HepG2 (cell line): ENCODE data around the gene BTBD17. TPM values are rescaled to one million over a fixed set of nuclear protein-coding genes. Genes with fewer than 3 reads are reported as not detected.

ENCODE experiments used
- ATAC-seq: fragments of 200-7000 bp; cut with Tn5 transposase; 3 replicates; pipeline ENCODE4 v1.9.1; 2020; ENCODE audit warnings: mild to moderate bottlenecking, moderate library complexity
- BruUV-seq: library from RNA; stranded (reverse); fragments of 400-500 nt; replicated peaks from 2 replicates; lab custom pipeline; 2021; lab: Mats Ljungman, UMichigan
- CTCF ChIA-PET: fragments of 300-600 bp; formaldehyde crosslinking; extraction: SDS; loops from one replicate; lab custom pipeline; 2021; ENCODE audit warnings: low total read pairs, inconsistent platforms, low intra/inter-chr PET ratio; lab: Yijun Ruan, JAX
- POLR2A ChIA-PET: fragments of 350-600 bp; sonication (Branson Sonifier 250); formaldehyde crosslinking; loops from one replicate; lab custom pipeline; 2020; ENCODE audit warnings: antibody characterized with exemption, inconsistent platforms; lab: Yijun Ruan, JAX
- DNase-seq: peaks from one replicate; pipeline ENCODE4 v3.0.0-alpha.2; 2015; ENCODE audit warnings: low spot score
- FAIRE-seq: peaks from 3 replicates; lab custom pipeline; 2011; peaks lifted over from hg19 to GRCh38; lab: Jason Lieb, UNC
- H2AFZ ChIP-seq: one replicate; pipeline ENCODE4 v1.6.1; 2011; ENCODE audit warnings: low read length, inconsistent platforms
- H3K27ac ChIP-seq: fragments of 300-600 bp; 3 replicates; pipeline ENCODE4 v1.8.0; 2011; ENCODE audit warnings: mixed run types, mild to moderate bottlenecking, mixed read lengths, low read length, inconsistent platforms; ENCODE audit not compliant: insufficient read depth; ENCODE audit errors: extremely low read length
- H3K27me3 ChIP-seq, 2 experiments: fragments of 200-600 bp in 1 of 2; 2 replicates in 1 of 2; 3 replicates in 1 of 2; pipeline versions ENCODE4 v1.6.0 to v1.8.0; 2011; ENCODE audit warnings: low read length in 2 of 2, mild to moderate bottlenecking in 2 of 2, moderate library complexity in 2 of 2, inconsistent platforms in 1 of 2; ENCODE audit not compliant: insufficient read depth in 2 of 2, control insufficient read depth in 1 of 2
- H3K36me3 ChIP-seq, 2 experiments: fragments of 200-600 bp in 1 of 2; replicated peaks in 1 of 2; 2 replicates in 1 of 2; 3 replicates in 1 of 2; pipeline versions ENCODE4 v1.5.1 to v1.8.0; 2011; ENCODE audit warnings: low read length in 2 of 2, inconsistent platforms in 1 of 2; ENCODE audit not compliant: insufficient read depth in 2 of 2, control insufficient read depth in 1 of 2
- H3K4me1 ChIP-seq: 2 replicates; pipeline ENCODE4 v1.5.1; 2012; ENCODE audit warnings: low read length, inconsistent platforms; ENCODE audit not compliant: insufficient read depth
- H3K4me2 ChIP-seq: 2 replicates; pipeline ENCODE4 v1.6.0; 2011; ENCODE audit warnings: low read depth, low read length, inconsistent platforms
- H3K4me3 ChIP-seq, 3 experiments: fragments of 200-600 bp in 1 of 3; sonication (generic), shearing (Covaris generic) in 1 of 3; replicated peaks in 1 of 3; 2 replicates each; pipeline ENCODE4 v1.5.1; 2011 to 2016; ENCODE audit warnings: low read length in 3 of 3, inconsistent platforms in 2 of 3, low read depth in 2 of 3, mild to moderate bottlenecking in 2 of 3, control low read depth in 1 of 3, mixed read lengths in 1 of 3; ENCODE audit not compliant: insufficient read depth in 1 of 3
- H3K79me2 ChIP-seq: one replicate; pipeline ENCODE4 v1.6.1; 2011; ENCODE audit warnings: low read length, inconsistent platforms; ENCODE audit not compliant: insufficient read depth
- H3K9ac ChIP-seq: 2 replicates; pipeline ENCODE4 v1.6.0; 2011; ENCODE audit warnings: mild to moderate bottlenecking, low read depth, low read length, inconsistent platforms; ENCODE audit not compliant: insufficient read depth
- H3K9me3 ChIP-seq: 2 replicates; pipeline ENCODE4 v1.5.1; 2012; ENCODE audit warnings: mild to moderate bottlenecking, low read length
- H4K20me1 ChIP-seq: 2 replicates; pipeline ENCODE4 v1.6.0; 2011; ENCODE audit warnings: inconsistent platforms, mild to moderate bottlenecking, low read length, moderate library complexity; ENCODE audit not compliant: insufficient read depth
- ARNTL ChIP-seq: sonication (generic); formaldehyde crosslinking; IDR thresholded peaks from 2 replicates; pipeline ENCODE4 v1.4.0; 2020; ENCODE audit warnings: mild to moderate bottlenecking, missing genetic modification reagents
- CREBL2 ChIP-seq: sonication (generic); formaldehyde crosslinking; IDR thresholded peaks from 2 replicates; pipeline ENCODE4 v1.8.1; 2023; ENCODE audit warnings: missing genetic modification reagents, mild to moderate bottlenecking, borderline replicate concordance
- ELK4 ChIP-seq: sonication (generic); formaldehyde crosslinking; IDR thresholded peaks from 2 replicates; pipeline ENCODE4 v1.9.0; 2021; ENCODE audit warnings: missing genetic modification reagents, borderline replicate concordance
- MXD3 ChIP-seq: IDR thresholded peaks from 2 replicates; pipeline ENCODE4 v1.6.1; 2016; ENCODE audit warnings: mild to moderate bottlenecking, missing biosample characterization, missing genetic modification reagents
- NPAS2 ChIP-seq: sonication (generic); formaldehyde crosslinking; IDR thresholded peaks from 2 replicates; pipeline ENCODE4 v1.8.0; 2022; ENCODE audit warnings: mild to moderate bottlenecking, missing genetic modification reagents, borderline replicate concordance
- PPARG ChIP-seq: conservative IDR thresholded peaks from 2 replicates; pipeline ENCODE4 v1.6.1; 2016; ENCODE audit warnings: missing biosample characterization, missing genetic modification reagents
- SUZ12 ChIP-seq: fragments of 150-350 bp; IDR thresholded peaks from 2 replicates; pipeline ENCODE4 v1.6.1; 2014; ENCODE audit warnings: low read depth, low read length
- ZNF224 ChIP-seq: sonication (generic); formaldehyde crosslinking; IDR thresholded peaks from 2 replicates; pipeline ENCODE4 v1.5.0; 2020; ENCODE audit warnings: mild to moderate bottlenecking, missing genetic modification reagents
- ZNF264 ChIP-seq: sonication (generic); formaldehyde crosslinking; IDR thresholded peaks from 2 replicates; pipeline ENCODE4 v1.4.0; 2020; ENCODE audit warnings: missing genetic modification reagents
- ZNF33B ChIP-seq: sonication (generic); formaldehyde crosslinking; IDR thresholded peaks from 2 replicates; pipeline ENCODE4 v1.5.1; 2020; ENCODE audit warnings: mild to moderate bottlenecking, missing genetic modification reagents
- ZNF687 ChIP-seq: sonication (generic); formaldehyde crosslinking; IDR thresholded peaks from 2 replicates; pipeline ENCODE4 v1.5.1; 2020; ENCODE audit warnings: mild to moderate bottlenecking, missing genetic modification reagents, moderate library complexity
- ZNF704 ChIP-seq: sonication (generic); formaldehyde crosslinking; IDR thresholded peaks from 2 replicates; pipeline ENCODE4 v1.8.1; 2023; ENCODE audit warnings: mild to moderate bottlenecking, inconsistent platforms, moderate library complexity, missing genetic modification reagents, borderline replicate concordance
- WGBS: methylation state at CpG from one replicate; pipeline ENCODE4 v1.1.6; 2017; ENCODE audit warnings: low lambda C conversion rate; 5-methylcytosine and 5-hydroxymethylcytosine counted together
- in situ Hi-C: cut with HindIII; loops from 2 replicates; pipeline ENCODE4 v1.10.0; 2017; ENCODE audit warnings: low pct_unique_long_range_greater_than_20kb; ENCODE audit not compliant: extremely low pct_ligation_motif_present
- intact Hi-C: fragments of 100-400 bp; cut with micrococcal nuclease; formaldehyde crosslinking; loops from one replicate; pipeline ENCODE4 v1.10.0; 2022; ENCODE audit not compliant: unreplicated experiment
- polyA plus RNA-seq, 8 experiments: library from polyadenylated mRNA; depleted of rRNA in 3 of 8; stranded (reverse) in 7 of 8; unstranded in 1 of 8; fragments of >200 nt; fragmentation: Illumina TruSeq in 4 of 8; extraction: Trizol in 4 of 8; gene quantifications; 2 replicates each; pipeline versions ENCODE4 v1.2.1 to v1.2.3, GENCODE V29; 2011 to 2016; ENCODE audit warnings: low read depth in 4 of 8, missing spikeins in 1 of 8, mixed read lengths in 1 of 8; ENCODE audit not compliant: insufficient read depth in 1 of 8
- total RNA-seq, 5 experiments: library from RNA; depleted of rRNA; stranded (reverse); fragments of >200 nt; fragmentation: Illumina TruSeq; extraction: Trizol; gene quantifications; 2 replicates each; pipeline ENCODE4 v1.2.3, GENCODE V29; 2016; ENCODE audit warnings: low read depth in 1 of 5
- TF ChIP-seq, protein P1 (sequence below): sonication (generic); formaldehyde crosslinking; IDR thresholded peaks from 2 replicates; pipeline ENCODE4 v1.4.0; 2020; ENCODE audit warnings: missing genetic modification reagents, borderline replicate concordance

Gene BTBD17
- total and polyA plus RNA-seq, 2 of the 13 experiments (the other 11 are each of a cell fraction or from before 2014, with no cell fraction given) = not detected

- DNase-seq (no peak), ATAC-seq (no peak), FAIRE-seq (no peak)
- Histone ChIP-seq H3K27me3 (peaks cover 10 to 67% of the 10 kb centered on the region in 2 experiments), H3K4me2 (no peak overlapping the region), H3K36me3 (no peaks in the 10 kb centered on the region), H3K4me3 (no peak overlapping the region), H3K9ac (no peak overlapping the region), H3K9me3 (no peaks in the 10 kb centered on the region), H3K4me1 (no peaks in the 10 kb centered on the region), H3K79me2 (no peaks in the 10 kb centered on the region), H2AFZ (no peak overlapping the region), H3K27ac (no peak overlapping the region), H4K20me1 (no peaks in the 10 kb centered on the region)
- 0% methylated on average over 1 of the region's 8 CpGs for WGBS
- no peak for TF ChIP-seq ZNF33B (CRISPR knock-in tag)
- TF ChIP-seq SUZ12 = no peak
- TF ChIP-seq CREBL2 = no peak
- TF ChIP-seq ELK4 (CRISPR knock-in tag) = no peak
- TF ChIP-seq ZNF704 (CRISPR knock-in tag) = no peak
- TF ChIP-seq PPARG (CRISPR knock-in tag) = no peak
- no peak for TF ChIP-seq ARNTL (CRISPR knock-in tag)
- no peak for TF ChIP-seq MXD3 (CRISPR knock-in tag)
- TF ChIP-seq, protein P1, sequence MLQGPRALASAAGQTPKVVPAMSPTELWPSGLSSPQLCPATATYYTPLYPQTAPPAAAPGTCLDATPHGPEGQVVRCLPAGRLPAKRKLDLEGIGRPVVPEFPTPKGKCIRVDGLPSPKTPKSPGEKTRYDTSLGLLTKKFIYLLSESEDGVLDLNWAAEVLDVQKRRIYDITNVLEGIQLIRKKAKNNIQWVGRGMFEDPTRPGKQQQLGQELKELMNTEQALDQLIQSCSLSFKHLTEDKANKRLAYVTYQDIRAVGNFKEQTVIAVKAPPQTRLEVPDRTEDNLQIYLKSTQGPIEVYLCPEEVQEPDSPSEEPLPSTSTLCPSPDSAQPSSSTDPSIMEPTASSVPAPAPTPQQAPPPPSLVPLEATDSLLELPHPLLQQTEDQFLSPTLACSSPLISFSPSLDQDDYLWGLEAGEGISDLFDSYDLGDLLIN (CRISPR knock-in tag) = no peak
- TF ChIP-seq ZNF264 (CRISPR knock-in tag) = no peak
- TF ChIP-seq NPAS2 = no peak
- no peak for TF ChIP-seq ZNF224
- no peak for TF ChIP-seq ZNF687 (CRISPR knock-in tag)
- BruUV-seq = no TSS peak
- intact Hi-C loops = no loop called here
- in situ Hi-C loops = no loop called here
- POLR2A ChIA-PET = no interaction called here
- CTCF ChIA-PET = no interaction called here
Measured at GRCh38 chr17:74330446-74330845, 31.2 kb downstream of the BTBD17 start.
